GM18867 (cell line): Measurements from ENCODE around the gene MGAT4A.
A peak's percentile ranks its signal among the peaks of the same experiment; 100 is the strongest.
"Not testable (repeated sequence)": the region's sequence is repeated elsewhere in the genome, so short reads cannot be mapped to it uniquely, and the experiment has no call there.

Source experiments
- ATAC-seq: cut with Tn5 transposase; IDR thresholded peaks from one replicate; pipeline ENCODE4 v1.9.1; 2021; ENCODE audit warnings: mild to moderate bottlenecking, moderate library complexity; ENCODE audit not compliant: unreplicated experiment

MGAT4A gene

GRCh38 chr2:98664323-98664722 lies 66.6 kb downstream of the MGAT4A start:
- ATAC-seq = no peak

GRCh38 chr2:98663511-98664090 lies 67.3 kb downstream of the MGAT4A start:
- no peak for ATAC-seq

DNA sequence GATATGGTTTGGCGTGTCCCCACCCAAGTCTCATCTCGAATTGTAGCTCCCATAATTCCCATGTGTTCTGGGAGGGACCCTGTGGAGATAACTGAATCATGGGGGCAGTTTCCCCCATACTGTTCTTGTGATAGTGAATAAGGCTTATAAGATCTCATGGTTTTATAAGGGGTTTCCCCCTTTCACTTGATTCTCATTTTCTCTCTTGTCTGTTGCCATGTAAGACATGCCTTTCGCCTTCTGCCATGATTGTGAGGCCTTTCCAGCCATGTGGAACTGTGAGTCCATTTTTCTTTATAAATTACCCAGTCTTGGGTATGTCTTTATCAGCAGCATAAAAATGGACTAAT lies 71.5 kb downstream of the MGAT4A start:
- not testable (repeated sequence) for ATAC-seq

- no peak for ATAC-seq
Measured at GRCh38 chr2:98658816-98659490, 72.0 kb downstream of the MGAT4A start.

GRCh38 chr2:98656800-98657199 lies 74.1 kb downstream of the MGAT4A start:
- ATAC-seq = no peak

GRCh38 chr2:98654699-98655495 lies 76.0 kb downstream of the MGAT4A start:
- no peak for ATAC-seq

GRCh38 chr2:98650998-98651397 lies 79.9 kb downstream of the MGAT4A start:
- ATAC-seq = no peak

DNA sequence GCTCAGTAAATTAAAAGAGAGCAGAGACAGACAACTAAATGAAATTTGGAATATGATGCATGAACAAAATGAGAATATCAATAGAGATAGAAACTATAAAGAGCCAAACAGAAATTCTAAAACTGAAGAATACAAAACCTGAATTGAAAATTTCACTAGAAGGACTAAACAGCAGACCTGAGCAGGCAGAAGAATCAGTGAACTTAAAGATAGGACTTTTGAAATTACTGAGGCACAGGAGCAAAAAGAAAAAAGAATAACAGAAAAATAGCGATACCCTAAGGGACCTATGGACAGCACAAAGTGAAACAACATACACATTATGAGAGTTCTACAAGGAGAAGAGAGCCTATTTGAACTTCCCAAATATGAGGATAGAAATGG lies 80.9 kb downstream of the MGAT4A start:
- ATAC-seq = no peak

DNA sequence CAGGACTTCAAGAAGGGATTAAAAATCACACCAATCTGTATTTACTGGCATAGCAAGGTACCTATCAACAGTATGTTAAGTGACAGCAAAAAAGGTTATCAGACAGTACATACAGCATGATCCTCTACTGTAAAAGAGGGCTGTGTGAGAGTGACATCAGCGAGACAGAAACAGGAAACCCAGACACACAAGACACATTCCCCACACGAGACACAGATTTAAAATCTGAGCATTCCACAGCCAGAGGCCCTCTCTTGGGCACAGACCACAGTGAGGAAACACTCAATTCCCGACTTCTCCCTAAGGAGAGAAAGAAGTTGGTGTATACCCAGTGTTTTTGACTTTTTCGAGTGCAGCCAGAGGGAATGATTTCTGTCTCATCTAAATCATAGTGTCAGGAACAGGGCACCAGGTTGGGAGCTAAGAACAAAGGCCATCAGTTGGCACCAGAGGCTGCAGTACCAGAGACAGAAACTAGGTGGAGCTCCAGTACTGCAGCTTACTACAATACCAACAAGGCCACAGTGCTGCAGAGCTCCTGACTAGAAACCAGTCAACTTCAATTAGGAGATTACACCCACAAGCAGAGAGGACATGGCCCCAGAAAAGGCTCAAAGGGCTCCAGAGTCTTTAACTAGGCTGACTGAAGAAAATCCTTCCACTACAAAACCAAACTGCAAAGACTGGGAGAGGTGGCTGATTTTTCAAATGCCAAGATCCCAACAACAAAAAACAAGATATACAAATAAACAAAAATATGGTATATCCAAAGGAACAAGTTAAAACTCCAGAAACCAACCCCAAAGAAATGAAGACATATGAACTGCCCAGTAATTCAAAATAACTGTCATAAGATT lies 81.6 kb downstream of the MGAT4A start:
- peak; percentile 87 for ATAC-seq

DNA sequence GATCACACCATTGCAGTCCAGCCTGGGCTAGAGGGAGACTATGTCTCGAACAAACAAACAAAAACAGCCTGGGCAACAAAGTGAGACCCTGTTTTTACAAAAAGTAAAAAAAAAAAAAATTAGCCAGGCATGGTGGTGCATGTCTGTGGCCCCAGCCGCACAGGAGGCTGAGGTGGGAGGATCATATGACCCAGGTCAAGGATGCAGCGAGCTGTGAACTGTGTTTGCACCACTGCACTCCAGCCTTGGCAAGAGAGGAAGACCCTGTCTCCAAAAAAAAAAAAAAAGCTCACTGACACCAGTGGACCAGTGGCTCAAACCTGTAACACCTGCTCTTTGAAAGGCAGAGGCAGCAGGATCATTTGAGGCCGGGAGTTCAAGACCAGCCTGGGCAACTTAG lies 82.5 kb downstream of the MGAT4A start:
- no peak for ATAC-seq

GRCh38 chr2:98647636-98648035 lies 83.3 kb downstream of the MGAT4A start:
- no peak for ATAC-seq

DNA sequence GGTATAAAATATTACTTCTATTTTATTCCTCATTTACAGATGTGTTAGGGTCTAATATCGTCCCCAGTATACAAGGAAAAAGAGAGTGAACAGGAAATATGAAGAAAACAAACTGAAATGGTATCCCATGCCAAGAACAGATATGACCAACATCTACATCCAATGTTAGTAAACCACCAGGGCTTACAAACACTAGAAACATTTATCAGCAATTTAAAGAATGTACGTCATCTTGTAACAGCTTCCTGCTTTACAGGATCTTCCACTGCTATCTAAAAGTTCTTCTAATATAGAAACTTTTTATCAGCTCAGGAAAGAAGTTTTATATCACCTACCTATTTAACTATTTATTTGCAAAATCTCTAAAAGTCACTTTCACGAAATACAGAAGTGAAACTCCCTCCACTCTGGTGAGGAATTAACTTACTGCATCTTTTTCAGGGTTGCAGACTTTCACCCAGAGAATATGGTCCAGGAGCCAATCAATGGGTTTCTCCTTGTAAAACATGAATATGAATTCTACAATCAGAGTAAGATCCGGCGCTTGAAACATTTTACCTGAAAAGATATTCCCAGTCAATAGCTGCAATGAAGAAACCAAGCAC lies 87.3 kb downstream of the MGAT4A start:
- no peak for ATAC-seq

- peak; percentile 91 for ATAC-seq
Measured at GRCh38 chr2:98637401-98638147, 93.4 kb downstream of the MGAT4A start.

GRCh38 chr2:98634406-98635092 lies 96.4 kb downstream of the MGAT4A start:
- no peak for ATAC-seq

DNA sequence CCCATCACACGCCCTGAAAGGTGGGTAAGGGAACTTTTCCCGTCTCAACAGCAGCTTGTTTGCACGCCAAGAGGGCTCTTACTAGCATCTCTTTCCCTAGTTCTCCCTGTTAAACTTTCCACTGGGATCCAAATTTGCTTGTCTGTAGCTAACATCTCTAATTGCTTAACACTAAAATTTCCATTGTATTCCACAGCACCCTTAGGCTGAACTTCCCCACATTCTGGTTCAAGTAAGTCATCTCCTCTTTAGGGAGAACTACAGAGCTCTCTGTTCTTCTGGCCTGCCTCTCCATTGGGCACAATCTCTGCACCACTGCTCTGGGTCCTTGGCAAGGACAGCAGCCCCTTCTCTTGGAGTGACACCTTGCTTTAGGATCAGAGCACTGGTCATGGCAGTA lies 98.6 kb downstream of the MGAT4A start:
- no peak for ATAC-seq

GRCh38 chr2:98623657-98624056 lies 107.3 kb downstream of the MGAT4A start:
- no peak for ATAC-seq

GRCh38 chr2:98617149-98617548 lies 113.8 kb downstream of the MGAT4A start:
- ATAC-seq = no peak

- ATAC-seq = no peak
Measured at GRCh38 chr2:98615481-98615880, 115.5 kb downstream of the MGAT4A start.

DNA sequence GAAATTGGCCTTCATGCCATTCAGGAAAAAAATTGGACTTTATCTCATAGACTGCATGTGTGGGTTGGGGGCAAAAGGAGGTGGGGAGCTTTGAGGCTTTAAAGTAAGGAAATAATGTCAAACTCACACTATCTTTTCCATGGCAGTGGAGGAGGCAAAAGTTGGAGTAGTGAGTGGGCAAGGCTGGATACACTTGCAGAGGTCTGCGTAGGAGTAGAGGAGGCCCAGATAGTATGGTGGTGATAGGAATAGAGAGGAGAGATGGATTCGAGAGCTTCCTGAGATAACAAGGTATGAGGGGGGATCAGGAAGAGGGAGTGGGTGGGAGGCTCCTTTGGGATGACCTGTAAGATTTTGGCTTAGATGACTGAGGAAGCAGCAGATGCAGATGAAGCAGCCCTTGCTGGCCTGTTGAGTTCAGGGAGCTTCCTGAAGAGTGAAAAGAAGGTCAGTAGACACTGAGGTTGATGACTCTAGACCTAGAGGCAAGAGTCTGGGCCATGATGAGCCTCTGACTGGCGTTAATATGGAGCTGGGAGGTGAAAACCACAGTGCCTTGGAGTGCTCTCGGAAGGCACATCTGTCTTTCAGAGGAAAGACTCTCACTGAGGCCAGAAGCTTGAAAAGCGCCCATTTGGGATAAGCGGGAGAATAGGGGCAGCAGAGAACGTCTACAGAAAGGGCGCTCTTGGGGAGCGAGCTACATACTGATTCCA lies 116.8 kb downstream of the MGAT4A start:
- no peak for ATAC-seq
